OCI-LY1 (cell line): ENCODE measurements around the gene ACKR3.

Source experiments
- H2AFZ ChIP-seq: fragments of 200-600 bp; sonication (generic), shearing (Covaris generic); 2 replicates; pipeline ENCODE4 v1.6.0; 2014; ENCODE audit warnings: antibody characterized with exemption, mild to moderate bottlenecking, low read length
- H3F3A ChIP-seq: fragments of 200-600 bp; sonication (generic), shearing (Covaris generic); 2 replicates; pipeline ENCODE4 v1.6.0; 2014; ENCODE audit warnings: mild to moderate bottlenecking, antibody characterized with exemption, low read length, moderate library complexity; ENCODE audit not compliant: insufficient read depth
- H3K27ac ChIP-seq: fragments of 200-600 bp; sonication (generic); 2 replicates; pipeline ENCODE4 v1.5.1; 2014; ENCODE audit warnings: low read length, mixed run types, mild to moderate bottlenecking, low read depth; ENCODE audit not compliant: poor library complexity, severe bottlenecking
- H3K27me3 ChIP-seq: fragments of 200-600 bp; sonication (generic); 2 replicates; pipeline ENCODE4 v1.6.0; 2014; ENCODE audit warnings: antibody characterized with exemption, mild to moderate bottlenecking, low read length, moderate library complexity; ENCODE audit not compliant: insufficient read depth
- H3K36me3 ChIP-seq: fragments of 200-600 bp; sonication (generic); 2 replicates; pipeline ENCODE4 v1.6.1; 2014; ENCODE audit warnings: mild to moderate bottlenecking, antibody characterized with exemption, low read length, moderate library complexity, mixed read lengths; ENCODE audit not compliant: insufficient read depth
- H3K4me1 ChIP-seq: fragments of 200-600 bp; sonication (generic); 2 replicates; pipeline ENCODE4 v1.5.1; 2014; ENCODE audit warnings: mild to moderate bottlenecking, low read length, moderate library complexity; ENCODE audit not compliant: insufficient read depth, severe bottlenecking
- H3K4me2 ChIP-seq: fragments of 200-600 bp; sonication (generic), shearing (Covaris generic); 2 replicates; pipeline ENCODE4 v1.6.1; 2014; ENCODE audit warnings: low read length
- H3K4me3 ChIP-seq: fragments of 200-600 bp; sonication (generic); 2 replicates; pipeline ENCODE4 v1.5.1; 2014; ENCODE audit warnings: low read length, low read depth, mild to moderate bottlenecking, mixed read lengths; ENCODE audit not compliant: poor library complexity, severe bottlenecking
- H3K79me2 ChIP-seq: fragments of 200-600 bp; shearing (Covaris generic); 2 replicates; pipeline ENCODE4 v1.6.1; 2016; ENCODE audit warnings: mixed run types, low read length, mixed read lengths; ENCODE audit not compliant: insufficient read depth
- H3K9ac ChIP-seq: fragments of 200-600 bp; sonication (generic), shearing (Covaris generic); 2 replicates; pipeline ENCODE4 v1.6.1; 2014; ENCODE audit warnings: mild to moderate bottlenecking, low read length, mixed read lengths
- H3K9me2 ChIP-seq: fragments of 200-600 bp; sonication (generic), shearing (Covaris generic); 2 replicates; pipeline ENCODE4 v1.6.1; 2014; ENCODE audit warnings: low read depth, mild to moderate bottlenecking, low read length, mixed read lengths
- H3K9me3 ChIP-seq: fragments of 200-600 bp; shearing (Covaris generic); 2 replicates; pipeline ENCODE4 v1.6.1; 2014; ENCODE audit warnings: low read length, mixed read lengths
- H4K20me1 ChIP-seq: fragments of 200-600 bp; sonication (generic), shearing (Covaris generic); 2 replicates; pipeline ENCODE4 v1.6.0; 2016; ENCODE audit warnings: mild to moderate bottlenecking, low read length; ENCODE audit not compliant: insufficient read depth
- EZH2 ChIP-seq: fragments of 200-600 bp; sonication (generic), shearing (Covaris generic); IDR thresholded peaks from 2 replicates; pipeline ENCODE4 v1.8.0; 2017; ENCODE audit warnings: borderline replicate concordance, mixed run types, mild to moderate bottlenecking, antibody characterized with exemption, low read length, moderate library complexity, mixed read lengths
- TF ChIP-seq, protein P1 (sequence below): fragments of 200-600 bp; sonication (generic), shearing (Covaris generic); IDR thresholded peaks from 2 replicates; pipeline ENCODE4 v1.5.1; 2017; ENCODE audit warnings: mild to moderate bottlenecking, antibody characterized with exemption, low read length, moderate library complexity, mixed read lengths

Gene ACKR3

GRCh38 chr2:236622201-236622600 is 52.6 kb downstream of the ACKR3 start:
- Histone ChIP-seq H2AFZ (no peak overlapping the region), H3K9me2 (no peaks in the 10 kb centered on the region), H3K9ac (no peak overlapping the region), H3K79me2 (no peaks in the 10 kb centered on the region), H3K4me3 (no peak overlapping the region), H3F3A (no peaks in the 10 kb centered on the region), H3K27me3 (peaks cover 4% of the 10 kb centered on the region; the same call in 1 of the 2 replicates), H3K27ac (no peak overlapping the region), H3K9me3 (no peaks in the 10 kb centered on the region), H3K4me1 (no peaks in the 10 kb centered on the region), H3K4me2 (no peak overlapping the region), H4K20me1 (no peaks in the 10 kb centered on the region), H3K36me3 (no peaks in the 10 kb centered on the region)
- TF ChIP-seq EZH2, result no peak
- TF ChIP-seq, protein P1, sequence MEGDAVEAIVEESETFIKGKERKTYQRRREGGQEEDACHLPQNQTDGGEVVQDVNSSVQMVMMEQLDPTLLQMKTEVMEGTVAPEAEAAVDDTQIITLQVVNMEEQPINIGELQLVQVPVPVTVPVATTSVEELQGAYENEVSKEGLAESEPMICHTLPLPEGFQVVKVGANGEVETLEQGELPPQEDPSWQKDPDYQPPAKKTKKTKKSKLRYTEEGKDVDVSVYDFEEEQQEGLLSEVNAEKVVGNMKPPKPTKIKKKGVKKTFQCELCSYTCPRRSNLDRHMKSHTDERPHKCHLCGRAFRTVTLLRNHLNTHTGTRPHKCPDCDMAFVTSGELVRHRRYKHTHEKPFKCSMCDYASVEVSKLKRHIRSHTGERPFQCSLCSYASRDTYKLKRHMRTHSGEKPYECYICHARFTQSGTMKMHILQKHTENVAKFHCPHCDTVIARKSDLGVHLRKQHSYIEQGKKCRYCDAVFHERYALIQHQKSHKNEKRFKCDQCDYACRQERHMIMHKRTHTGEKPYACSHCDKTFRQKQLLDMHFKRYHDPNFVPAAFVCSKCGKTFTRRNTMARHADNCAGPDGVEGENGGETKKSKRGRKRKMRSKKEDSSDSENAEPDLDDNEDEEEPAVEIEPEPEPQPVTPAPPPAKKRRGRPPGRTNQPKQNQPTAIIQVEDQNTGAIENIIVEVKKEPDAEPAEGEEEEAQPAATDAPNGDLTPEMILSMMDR, result no peak

DNA sequence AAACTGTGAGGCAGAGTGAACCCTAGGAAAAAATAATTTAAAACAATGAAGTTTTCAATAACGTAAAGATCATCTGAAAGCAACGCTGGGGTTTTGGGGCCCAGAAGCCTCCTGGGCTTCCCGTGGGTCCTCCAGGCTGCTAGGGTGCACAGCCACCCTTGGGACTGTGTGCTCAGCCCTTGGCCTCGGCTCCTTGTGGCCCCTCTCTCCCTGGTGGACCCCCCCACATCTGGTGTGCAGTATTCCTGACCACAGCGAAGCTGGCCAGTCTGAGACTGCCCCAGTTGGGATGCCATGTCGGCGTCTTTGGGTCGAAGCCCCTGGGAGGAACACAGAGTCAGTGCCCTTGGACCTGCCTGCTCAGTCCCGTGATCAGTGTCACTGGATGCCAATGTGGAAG is 53.0 kb downstream of the ACKR3 start:
- Histone ChIP-seq H3K9me3 (no peaks in the 10 kb centered on the region), H3K4me1 (no peaks in the 10 kb centered on the region), H3K9ac (no peak overlapping the region), H3K4me2 (no peak overlapping the region), H4K20me1 (no peaks in the 10 kb centered on the region), H3K36me3 (no peaks in the 10 kb centered on the region), H2AFZ (no peak overlapping the region), H3K27me3 (peaks cover 4% of the 10 kb centered on the region; the same call in 1 of the 2 replicates), H3F3A (no peaks in the 10 kb centered on the region), H3K79me2 (no peaks in the 10 kb centered on the region), H3K9me2 (no peaks in the 10 kb centered on the region), H3K4me3 (no peak overlapping the region), H3K27ac (no peak overlapping the region)
- TF ChIP-seq, protein P1, result no peak
- TF ChIP-seq EZH2, result no peak

DNA sequence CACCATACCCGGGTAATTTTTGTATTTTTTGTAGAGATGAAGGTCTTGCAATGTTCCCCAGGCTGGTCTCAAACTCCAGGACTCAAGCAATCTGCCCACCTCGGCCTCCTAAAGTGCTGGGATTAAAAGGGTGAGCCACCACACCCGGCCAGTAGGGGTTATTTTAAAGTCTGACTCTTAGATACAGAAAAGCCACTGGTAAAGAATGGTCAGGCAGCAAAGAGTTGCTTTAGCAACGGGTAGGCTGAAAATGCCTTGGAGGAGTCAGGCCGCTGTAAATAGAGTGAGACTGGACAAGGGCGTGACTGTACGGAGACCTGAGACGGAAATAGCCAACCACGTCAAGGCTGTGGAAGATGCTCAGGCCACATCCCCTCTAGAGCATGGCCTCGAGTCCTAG is 54.2 kb downstream of the ACKR3 start:
- Histone ChIP-seq H2AFZ (no peak overlapping the region), H3K27me3 (peaks cover 4% of the 10 kb centered on the region; the same call in 1 of the 2 replicates), H3K36me3 (no peaks in the 10 kb centered on the region), H3K79me2 (no peaks in the 10 kb centered on the region), H3K27ac (no peak overlapping the region), H4K20me1 (no peaks in the 10 kb centered on the region), H3K4me2 (no peak overlapping the region), H3K9me3 (no peaks in the 10 kb centered on the region), H3K4me3 (no peak overlapping the region), H3K9ac (no peak overlapping the region), H3K4me1 (no peaks in the 10 kb centered on the region), H3F3A (no peaks in the 10 kb centered on the region), H3K9me2 (no peaks in the 10 kb centered on the region)
- TF ChIP-seq EZH2, result no peak
- TF ChIP-seq, protein P1, result no peak
